IPS-20b (cell line): Measurements from ENCODE around the gene IPO9.

Experiments used
- H3K27ac ChIP-seq: one replicate; pipeline ENCODE4 v1.5.1; 2013; ENCODE audit warnings: low read length
- H3K27me3 ChIP-seq: 2 replicates; pipeline ENCODE4 v1.6.1; 2013; ENCODE audit warnings: mild to moderate bottlenecking, low read length, inconsistent platforms; ENCODE audit not compliant: insufficient read depth
- H3K36me3 ChIP-seq: 2 replicates; pipeline ENCODE4 v1.6.1; 2013; ENCODE audit warnings: low read depth, mild to moderate bottlenecking, inconsistent platforms, low read length, moderate library complexity; ENCODE audit not compliant: insufficient read depth
- H3K4me1 ChIP-seq: 2 replicates; pipeline ENCODE4 v1.6.1; 2013; ENCODE audit warnings: mild to moderate bottlenecking, control low read depth, inconsistent platforms, low read length, moderate library complexity; ENCODE audit not compliant: insufficient read depth
- H3K4me3 ChIP-seq: 2 replicates; pipeline ENCODE4 v1.5.1; 2013; ENCODE audit warnings: mild to moderate bottlenecking, low read length, inconsistent platforms
- H3K9ac ChIP-seq: 2 replicates; pipeline ENCODE4 v1.6.1; 2013; ENCODE audit warnings: low read depth, mild to moderate bottlenecking, inconsistent platforms, low read length, moderate library complexity
- H3K9me3 ChIP-seq: 2 replicates; pipeline ENCODE4 v1.6.1; 2013; ENCODE audit warnings: mild to moderate bottlenecking, low read depth, low read length, inconsistent platforms; ENCODE audit not compliant: insufficient read depth

The IPO9 gene

DNA sequence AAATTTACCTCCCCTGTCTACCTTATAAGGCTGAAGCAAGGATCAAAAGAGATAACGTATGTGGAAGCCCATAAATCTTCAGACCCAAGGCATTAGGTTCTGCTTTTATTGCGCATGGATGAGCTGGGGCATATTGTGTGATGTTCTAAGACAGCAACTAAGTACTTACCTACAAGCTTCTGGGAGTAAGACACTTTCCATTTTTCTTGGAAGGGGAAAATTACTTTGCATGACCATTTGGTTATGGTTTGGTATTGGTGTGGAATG is 96.3 kb downstream of the IPO9 start:
- Histone ChIP-seq H3K9ac (no peak overlapping the region), H3K36me3 (no peaks in the 10 kb centered on the region), H3K9me3 (no peaks in the 10 kb centered on the region), H3K27me3 (no peaks in the 10 kb centered on the region), H3K27ac (no peak overlapping the region), H3K4me1 (no peaks in the 10 kb centered on the region), H3K4me3 (no peak overlapping the region)

DNA sequence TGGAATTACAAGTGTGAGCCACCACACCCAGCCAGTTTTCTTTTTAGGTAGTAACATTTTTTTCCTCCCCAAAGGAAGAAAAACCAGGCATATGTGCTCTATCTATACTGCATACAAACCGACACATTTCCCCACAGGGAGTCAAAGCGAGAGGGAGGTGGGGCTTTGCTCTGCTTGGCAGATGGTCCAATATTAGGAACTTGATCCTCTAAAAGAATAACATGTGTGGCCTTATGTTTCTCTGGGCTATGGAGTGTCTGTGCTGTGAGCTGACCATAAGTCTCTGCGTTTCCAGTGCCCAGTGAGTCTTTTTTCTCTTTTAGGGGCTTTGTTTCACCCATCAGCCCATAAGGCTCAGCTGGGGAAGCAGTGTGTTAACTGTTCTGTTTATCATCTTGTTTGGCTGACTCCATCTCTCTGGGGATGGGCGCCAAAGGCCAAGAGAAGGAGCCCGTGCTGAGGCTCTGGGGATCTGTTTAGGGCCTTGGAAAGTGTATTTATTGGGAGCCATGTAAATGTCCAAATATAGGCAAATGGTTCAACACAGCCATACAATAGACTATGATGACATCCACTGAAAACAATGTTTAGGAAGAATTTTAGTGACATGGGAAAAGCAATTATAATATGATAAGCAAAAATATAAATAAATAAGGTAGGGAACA is 97.2 kb downstream of the IPO9 start:
- H3K4me3 ChIP-seq = no peak overlapping the region

DNA sequence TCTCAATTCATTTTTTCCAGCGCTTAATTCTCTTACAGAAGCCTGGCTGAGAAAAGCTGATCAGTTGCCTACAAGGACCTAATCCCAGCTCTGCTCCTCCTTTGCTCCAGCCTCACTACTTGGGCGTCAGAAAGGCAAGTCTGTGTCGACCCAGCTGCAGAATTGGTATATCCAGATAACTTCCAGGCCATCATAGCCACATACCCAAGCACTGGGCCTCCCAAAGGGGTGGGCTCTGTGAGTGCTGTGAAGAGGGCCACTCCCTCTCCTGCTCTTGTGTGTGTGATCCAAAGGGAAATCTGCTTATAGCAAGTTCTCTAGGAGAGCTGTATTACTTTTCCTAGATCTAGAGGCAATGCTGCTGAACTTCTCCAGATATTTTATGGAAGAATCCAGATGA is 99.3 kb downstream of the IPO9 start:
- H3K36me3 ChIP-seq = no peaks in the 10 kb centered on the region
- H3K27me3 ChIP-seq = no peaks in the 10 kb centered on the region
- no peaks in the 10 kb centered on the region for H3K4me1 ChIP-seq

More for the DNA sequence above, 97.2 kb downstream of the IPO9 start:
- H3K4me1 ChIP-seq = no peaks in the 10 kb centered on the region
- H3K9me3 ChIP-seq = no peaks in the 10 kb centered on the region
- H3K9ac ChIP-seq = no peak overlapping the region
- H3K36me3 ChIP-seq = no peaks in the 10 kb centered on the region
- no peaks in the 10 kb centered on the region for H3K27me3 ChIP-seq
- no peak overlapping the region for H3K27ac ChIP-seq

DNA sequence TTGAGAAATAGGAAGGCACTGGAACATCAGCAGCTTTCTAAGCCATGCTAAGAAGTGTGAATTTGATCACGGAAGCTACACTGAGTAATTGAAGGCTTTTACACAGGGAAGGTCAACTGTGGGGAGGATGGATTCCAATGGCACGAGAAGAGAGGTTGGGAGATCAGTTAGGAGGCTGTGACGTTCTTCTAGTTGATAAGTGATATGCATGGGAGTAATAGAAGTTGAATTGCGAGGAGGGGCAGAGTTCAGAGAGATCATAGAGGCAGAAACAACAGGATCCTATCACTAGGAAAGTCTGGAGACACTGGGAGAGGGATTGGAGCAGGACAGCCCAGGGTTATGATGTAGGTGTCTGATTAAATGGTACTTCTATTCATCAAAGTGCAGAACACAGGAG is 101.2 kb downstream of the IPO9 start:
- Histone ChIP-seq H3K9me3 (no peaks in the 10 kb centered on the region), H3K27ac (no peak overlapping the region), H3K27me3 (no peaks in the 10 kb centered on the region), H3K9ac (no peak overlapping the region), H3K4me3 (no peak overlapping the region), H3K36me3 (no peaks in the 10 kb centered on the region), H3K4me1 (no peaks in the 10 kb centered on the region)

More for the DNA sequence above, 99.3 kb downstream of the IPO9 start:
- H3K9ac ChIP-seq = no peak overlapping the region
- H3K9me3 ChIP-seq = no peaks in the 10 kb centered on the region
- H3K4me3 ChIP-seq = no peak overlapping the region
- H3K27ac ChIP-seq = no peak overlapping the region

DNA sequence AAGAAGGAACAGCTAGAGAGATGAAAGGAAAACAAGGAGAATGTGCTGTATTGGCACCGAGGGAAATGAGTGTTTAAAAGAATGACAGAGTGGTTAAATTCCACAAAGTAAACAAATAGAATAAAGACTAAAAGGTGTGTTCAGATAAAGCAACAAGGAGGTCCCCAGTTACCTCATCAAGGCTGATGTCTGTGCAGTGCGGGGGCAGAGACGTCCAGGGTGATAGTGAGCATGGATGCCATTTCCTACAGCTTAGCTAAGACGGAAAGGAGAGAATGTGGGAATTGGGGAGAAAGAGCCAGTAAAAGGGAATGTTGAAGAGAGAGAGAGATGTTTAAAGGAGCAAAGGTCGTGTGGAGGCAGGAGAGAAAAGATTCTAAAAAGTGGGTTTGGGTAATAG is 101.8 kb downstream of the IPO9 start:
- Histone ChIP-seq H3K4me3 (no peak overlapping the region), H3K9ac (no peak overlapping the region), H3K36me3 (no peaks in the 10 kb centered on the region), H3K4me1 (no peaks in the 10 kb centered on the region), H3K27me3 (no peaks in the 10 kb centered on the region), H3K9me3 (no peaks in the 10 kb centered on the region), H3K27ac (no peak overlapping the region)
